WI38 (cell line): ENCODE data around the gene HOXD9.

Experiments used
- H3K4me3 ChIP-seq: 2 replicates; pipeline ENCODE4 v1.5.1; 2011; ENCODE audit warnings: low read depth, mild to moderate bottlenecking, control low read depth, low read length
- CTCF ChIP-seq: IDR thresholded peaks from 2 replicates; pipeline ENCODE4 v1.5.1; 2012; ENCODE audit warnings: low read depth, mild to moderate bottlenecking, control low read depth, low read length

Gene HOXD9

GRCh38 chr2:176170602-176171305 is 48.2 kb downstream of the HOXD9 start:
- TF ChIP-seq CTCF = no peak
- H3K4me3 ChIP-seq = no peak overlapping the region

- H3K4me3 ChIP-seq = no peak overlapping the region
Measured at GRCh38 chr2:176171351-176172006, 49.0 kb downstream of the HOXD9 start.

GRCh38 chr2:176172007-176172894 is 49.7 kb downstream of the HOXD9 start:
- no peak overlapping the region for H3K4me3 ChIP-seq
- TF ChIP-seq CTCF = no peak

More at GRCh38 chr2:176171351-176172006, 49.0 kb downstream of the HOXD9 start:
- TF ChIP-seq CTCF = no peak

- no peak overlapping the region for H3K4me3 ChIP-seq
- TF ChIP-seq CTCF = no peak
Measured at GRCh38 chr2:176172895-176173566, 50.5 kb downstream of the HOXD9 start.

GRCh38 chr2:176173567-176174381 is 51.3 kb downstream of the HOXD9 start:
- no peak for TF ChIP-seq CTCF
- H3K4me3 ChIP-seq = no peak overlapping the region

GRCh38 chr2:176174382-176174823 is 51.9 kb downstream of the HOXD9 start:
- TF ChIP-seq CTCF = no peak
- H3K4me3 ChIP-seq = no peak overlapping the region
